HL-60 (cell line): ENCODE measurements around the gene LRRC55.

Source experiments
- DNase-seq, 2 experiments: peaks; one replicate each; pipeline ENCODE4 v3.0.0-alpha.2; 2010 to 2020; ENCODE audit warnings: low read depth in 1 of 2, low spot score in 1 of 2
- H3K27ac ChIP-seq: fragments of 250-450 bp; sonication (Bioruptor Pico); replicated peaks from 2 replicates; pipeline ENCODE4 v1.5.1; 2020; ENCODE audit warnings: mild to moderate bottlenecking, moderate library complexity
- H3K27me3 ChIP-seq: fragments of 250-450 bp; sonication (Bioruptor Pico); 2 replicates; pipeline ENCODE4 v1.5.1; 2021; ENCODE audit warnings: mild to moderate bottlenecking, moderate library complexity; ENCODE audit not compliant: insufficient read depth, poor library complexity, severe bottlenecking
- H3K4me3 ChIP-seq: replicated peaks from 2 replicates; pipeline ENCODE4 v1.5.1; 2011; ENCODE audit warnings: mild to moderate bottlenecking, control low read depth, low read length; ENCODE audit not compliant: insufficient read depth
- CTCF ChIP-seq: IDR thresholded peaks from one replicate; pipeline ENCODE4 v1.5.1; 2011; ENCODE audit warnings: low read length, control low read depth, inconsistent platforms; ENCODE audit not compliant: insufficient read depth
- GABPA ChIP-seq: IDR thresholded peaks from 2 replicates; pipeline ENCODE4 v1.6.1; 2012; ENCODE audit warnings: low read depth
- POLR2AphosphoS5 ChIP-seq: IDR thresholded peaks from 2 replicates; pipeline ENCODE4 v1.6.1; 2012; ENCODE audit warnings: low read depth
- REST ChIP-seq: IDR thresholded peaks from 2 replicates; pipeline ENCODE4 v1.6.1; 2012; ENCODE audit warnings: low read depth; ENCODE audit not compliant: insufficient replicate concordance
- SPI1 ChIP-seq: IDR thresholded peaks from 2 replicates; pipeline ENCODE4 v1.6.1; 2012; ENCODE audit warnings: low read depth, mild to moderate bottlenecking, borderline replicate concordance

Gene LRRC55

GRCh38 chr11:57144075-57144474 lies 37.7 kb upstream of the LRRC55 start:
- H3K27me3 ChIP-seq: peaks cover 7% of the 10 kb centered on the region
- H3K4me3 ChIP-seq: no peak overlapping the region
- no peak for DNase-seq
- no peak overlapping the region for H3K27ac ChIP-seq
- TF ChIP-seq GABPA (no peak), CTCF (no peak), POLR2AphosphoS5 (no peak), SPI1 (no peak), REST (no peak)

- H3K27ac ChIP-seq: no peak overlapping the region
- H3K27me3 ChIP-seq: peaks cover 7% of the 10 kb centered on the region
- TF ChIP-seq CTCF (no peak), POLR2AphosphoS5 (no peak), GABPA (no peak), REST (no peak)
- no peak overlapping the region for H3K4me3 ChIP-seq
- DNase-seq: no peak
These were observed 37.0 kb upstream of the LRRC55 start for GRCh38 chr11:57144531-57145320.

- TF ChIP-seq SPI1 (no peak), REST (no peak), POLR2AphosphoS5 (no peak), GABPA (no peak), CTCF (no peak)
- no peak for DNase-seq
- Histone ChIP-seq H3K27me3 (peaks cover 7% of the 10 kb centered on the region), H3K27ac (no peak overlapping the region), H3K4me3 (no peak overlapping the region)
These were observed 35.5 kb upstream of the LRRC55 start for GRCh38 chr11:57146301-57146700.
